Breast epithelium (tissue), 4 donors: ENCODE measurements around the gene MAPT. TPM values are rescaled to one million over a fixed set of nuclear protein-coding genes. Genes with fewer than 3 reads are reported as not detected.

ENCODE experiments used
- DNase-seq, 2 donors: peaks; one replicate each; pipeline ENCODE4 v3.0.0-alpha.2; 2019; ENCODE audit warnings: low spot score in 2 of 2
- H3K27ac ChIP-seq, 2 donors: fragments of 200-600 bp; sonication (generic) in 1 of 2; one replicate each; pipeline ENCODE4 v1.5.1; 2016 to 2019; ENCODE audit warnings: mild to moderate bottlenecking in 1 of 2
- H3K27me3 ChIP-seq, 2 donors: fragments of 200-600 bp; sonication (generic) in 1 of 2; one replicate each; pipeline versions ENCODE4 v1.5.1 to v1.6.0; 2017 to 2019; ENCODE audit warnings: control low read depth in 1 of 2, mild to moderate bottlenecking in 1 of 2
- H3K36me3 ChIP-seq: fragments of 200-600 bp; one replicate; pipeline ENCODE4 v1.5.1; 2019
- H3K4me1 ChIP-seq, 2 donors: fragments of 200-600 bp; sonication (generic); one replicate each; pipeline ENCODE4 v1.5.1; 2016 to 2019; ENCODE audit warnings: control low read depth in 1 of 2
- H3K4me3 ChIP-seq, 3 donors: fragments of 200-600 bp; sonication (generic); 1 replicate in 2 of 3; 2 replicates in 1 of 3; pipeline ENCODE4 v1.5.1; 2016 to 2019; ENCODE audit warnings: mild to moderate bottlenecking in 3 of 3, moderate library complexity in 2 of 3
- H3K9me3 ChIP-seq, 2 donors: fragments of 200-600 bp; sonication (generic) in 1 of 2; one replicate each; pipeline ENCODE4 v1.5.1; 2016 to 2019; ENCODE audit warnings: control low read depth in 1 of 2
- CTCF ChIP-seq, 3 donors: fragments of 450-650 bp; IDR thresholded peaks; one replicate each; pipeline ENCODE4 v1.5.1; 2016 to 2017; ENCODE audit warnings: antibody characterized with exemption in 3 of 3, mild to moderate bottlenecking in 3 of 3, moderate library complexity in 3 of 3
- POLR2A ChIP-seq: fragments of 450-650 bp; IDR thresholded peaks from one replicate; pipeline ENCODE4 v1.6.1; 2016; ENCODE audit warnings: antibody characterized with exemption, mild to moderate bottlenecking, moderate library complexity
- POLR2AphosphoS5 ChIP-seq, 3 donors: sonication (generic); formaldehyde crosslinking; IDR thresholded peaks; one replicate each; pipeline ENCODE4 v1.6.1; 2017; ENCODE audit warnings: antibody characterized with exemption in 3 of 3
- intact Hi-C: fragments of 100-400 bp; cut with DNase I; formaldehyde crosslinking; loops from one replicate; pipeline ENCODE4 v1.15.1; 2023; ENCODE audit warnings: low total_unique reads
- total RNA-seq, 3 donors: library from RNA; depleted of rRNA; stranded (reverse); fragments of >200 nt; gene quantifications; one replicate each; pipeline ENCODE4 v1.1.0, GENCODE V29; 2016

Gene MAPT
- total RNA-seq, 3 donors from 2014 or later, result 9.9 to 15.1 (median 12.4) TPM

DNA sequence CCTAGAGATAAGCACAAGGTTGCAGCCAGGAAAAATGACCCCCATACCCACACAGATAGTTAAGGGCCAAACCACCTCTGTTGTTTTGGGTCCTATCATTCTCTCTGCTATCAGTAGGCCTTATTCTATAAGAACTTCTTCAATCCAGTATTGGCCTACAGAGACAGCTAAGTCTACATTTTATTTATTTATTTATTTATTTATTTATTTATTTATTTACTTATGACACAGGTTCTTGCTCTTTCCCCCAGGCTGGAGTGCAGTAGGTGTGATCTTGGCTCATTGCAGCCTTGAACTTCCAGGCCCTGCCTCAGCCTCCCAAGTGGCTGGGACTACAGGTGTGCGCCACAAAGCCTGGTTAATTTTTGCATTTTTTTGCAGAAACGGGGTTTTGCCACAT is 7.5 kb upstream of the MAPT start:
- intact Hi-C loops, result no loop called here
- no peak overlapping the region for H3K4me3 ChIP-seq
- TF ChIP-seq CTCF (IDR thresholded peaks at IDR 0.05) (no peak), POLR2AphosphoS5 (IDR thresholded peaks at IDR 0.05) (no peak), POLR2A (no peak)

DNA sequence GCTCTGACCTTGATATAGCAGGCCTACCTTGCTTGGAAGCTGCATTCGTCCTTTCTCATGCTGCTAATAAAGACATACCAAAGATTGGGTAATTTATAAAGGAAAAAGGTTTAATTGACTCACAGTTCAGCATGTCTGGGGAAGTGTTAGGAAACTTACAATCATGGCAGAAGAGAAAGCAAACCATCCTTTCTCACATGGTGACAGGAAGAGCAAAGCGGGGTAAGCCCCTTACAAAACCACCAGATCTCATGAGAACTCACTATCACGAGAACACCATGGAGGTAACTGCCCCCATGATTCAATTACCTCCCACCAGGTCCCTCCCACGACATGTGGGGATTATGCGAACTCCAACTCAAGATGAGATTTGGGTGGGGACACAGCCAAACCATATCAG is 6.0 kb upstream of the MAPT start:
- no peaks in the 10 kb centered on the region for H3K4me1 ChIP-seq
- intact Hi-C loops, result no loop called here

More for the DNA sequence above, 7.5 kb upstream of the MAPT start:
- no peaks in the 10 kb centered on the region for H3K27me3 ChIP-seq
- no peak overlapping the region for H3K27ac ChIP-seq
- no peaks in the 10 kb centered on the region for H3K4me1 ChIP-seq
- no peaks in the 10 kb centered on the region for H3K9me3 ChIP-seq
- DNase-seq, result no peak
- H3K36me3 ChIP-seq, result no peaks in the 10 kb centered on the region

DNA sequence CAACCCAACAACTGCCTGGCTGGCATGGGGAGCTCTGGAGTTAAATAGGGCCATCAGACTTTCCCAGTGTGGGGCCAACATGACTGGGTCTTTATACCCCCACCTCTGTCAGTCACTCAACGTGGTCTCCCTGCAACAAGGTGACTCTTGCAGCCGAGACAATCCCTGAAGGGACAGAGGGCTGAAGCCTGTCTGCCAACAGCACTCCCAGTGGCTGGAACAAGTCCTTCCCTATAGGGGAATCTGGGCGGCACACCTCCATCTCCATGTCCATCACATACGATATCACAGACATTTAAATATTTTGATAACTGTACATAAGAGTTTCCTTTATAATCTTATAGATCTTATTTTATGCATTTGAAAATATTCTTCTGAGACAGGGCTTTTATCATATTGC is 4.8 kb upstream of the MAPT start:
- intact Hi-C loops, result no loop called here
- Histone ChIP-seq H3K9me3 (no peaks in the 10 kb centered on the region), H3K27ac (no peak overlapping the region), H3K36me3 (no peaks in the 10 kb centered on the region), H3K4me1 (no peaks in the 10 kb centered on the region), H3K27me3 (no peaks in the 10 kb centered on the region), H3K4me3 (no peak overlapping the region)
- no peak for TF ChIP-seq CTCF (IDR thresholded peaks at IDR 0.05)
- TF ChIP-seq POLR2A, result no peak
- TF ChIP-seq POLR2AphosphoS5 (IDR thresholded peaks at IDR 0.05), result no peak
- DNase-seq, result no peak

More for the DNA sequence above, 6.0 kb upstream of the MAPT start:
- Histone ChIP-seq H3K4me3 (no peak overlapping the region), H3K9me3 (no peaks in the 10 kb centered on the region), H3K27me3 (no peaks in the 10 kb centered on the region), H3K36me3 (no peaks in the 10 kb centered on the region), H3K27ac (no peak overlapping the region)
- TF ChIP-seq POLR2AphosphoS5 (IDR thresholded peaks at IDR 0.05) (no peak), CTCF (IDR thresholded peaks at IDR 0.05) (no peak), POLR2A (no peak)
- no peak for DNase-seq

GRCh38 chr17:45893725-45894021 is 681 bp upstream of the MAPT start:
- Histone ChIP-seq H3K4me1 (peaks cover 0 to 8% of the 10 kb centered on the region in 2 donors), H3K36me3 (no peaks in the 10 kb centered on the region), H3K9me3 (no peaks in the 10 kb centered on the region), H3K27ac (peak overlapping the region in 1 of 2 donors; percentile 73), H3K4me3 (peak overlapping the region; percentile 70 to 96 (median 81)), H3K27me3 (peaks cover 0 to 28% of the 10 kb centered on the region in 2 donors)
- no peak for DNase-seq
- intact Hi-C loops, result no loop called here
- TF ChIP-seq POLR2AphosphoS5 (IDR thresholded peaks at IDR 0.05) (no peak), POLR2A (no peak), CTCF (IDR thresholded peaks at IDR 0.05) (no peak)

GRCh38 chr17:45895304-45895968 is 1.1 kb downstream of the MAPT start:
- intact Hi-C loops, result no loop called here
- H3K27ac ChIP-seq, result peak overlapping the region in 1 of 2 donors; percentile 42
- TF ChIP-seq POLR2AphosphoS5 (IDR thresholded peaks at IDR 0.05) (no peak), CTCF (IDR thresholded peaks at IDR 0.05) (no peak), POLR2A (no peak)
- peaks cover 0 to 8% of the 10 kb centered on the region in 2 donors for H3K4me1 ChIP-seq
- H3K4me3 ChIP-seq, result peak overlapping the region; percentile 70 to 96 (median 81)
- H3K27me3 ChIP-seq, result peaks cover 0 to 28% of the 10 kb centered on the region in 2 donors
- no peaks in the 10 kb centered on the region for H3K9me3 ChIP-seq
- peak in 1 of 2 donors; percentile 62 for DNase-seq
- no peaks in the 10 kb centered on the region for H3K36me3 ChIP-seq
